ENCODE data around the gene MALAT1.

DNA sequence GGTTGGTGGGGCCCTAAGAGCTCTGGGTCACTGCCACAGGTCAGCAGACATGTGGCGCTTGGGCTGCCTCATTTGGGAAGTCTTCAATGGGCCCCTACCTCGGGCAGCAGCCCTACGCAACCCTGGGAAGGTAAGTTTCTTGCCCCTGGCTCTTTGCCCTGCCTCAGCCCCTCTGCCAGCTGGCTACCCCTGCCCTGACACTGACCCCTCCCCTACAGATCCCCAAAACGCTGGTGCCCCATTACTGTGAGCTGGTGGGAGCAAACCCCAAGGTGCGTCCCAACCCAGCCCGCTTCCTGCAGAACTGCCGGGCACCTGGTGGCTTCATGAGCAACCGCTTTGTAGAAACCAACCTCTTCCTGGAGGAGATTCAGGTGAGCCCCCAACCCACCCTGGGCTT is 27.9 kb downstream of the MALAT1 start:
- no peak for TF ChIP-seq POLR2A (IDR thresholded peaks at IDR 0.05; ENCODE audit: low read length)
- no peak for TF ChIP-seq GATA1 (IDR thresholded peaks at IDR 0.05; ENCODE audit: low read depth, low read length)

Measured in erythroblast (primary cell).